Midbrain (tissue), 1 donor: ENCODE results near the gene ACACB.

ENCODE experiments used
- DNase-seq: peaks from one replicate; lab custom pipeline; 2025; lab: John Stamatoyannopoulos, UW

The ACACB gene

DNA sequence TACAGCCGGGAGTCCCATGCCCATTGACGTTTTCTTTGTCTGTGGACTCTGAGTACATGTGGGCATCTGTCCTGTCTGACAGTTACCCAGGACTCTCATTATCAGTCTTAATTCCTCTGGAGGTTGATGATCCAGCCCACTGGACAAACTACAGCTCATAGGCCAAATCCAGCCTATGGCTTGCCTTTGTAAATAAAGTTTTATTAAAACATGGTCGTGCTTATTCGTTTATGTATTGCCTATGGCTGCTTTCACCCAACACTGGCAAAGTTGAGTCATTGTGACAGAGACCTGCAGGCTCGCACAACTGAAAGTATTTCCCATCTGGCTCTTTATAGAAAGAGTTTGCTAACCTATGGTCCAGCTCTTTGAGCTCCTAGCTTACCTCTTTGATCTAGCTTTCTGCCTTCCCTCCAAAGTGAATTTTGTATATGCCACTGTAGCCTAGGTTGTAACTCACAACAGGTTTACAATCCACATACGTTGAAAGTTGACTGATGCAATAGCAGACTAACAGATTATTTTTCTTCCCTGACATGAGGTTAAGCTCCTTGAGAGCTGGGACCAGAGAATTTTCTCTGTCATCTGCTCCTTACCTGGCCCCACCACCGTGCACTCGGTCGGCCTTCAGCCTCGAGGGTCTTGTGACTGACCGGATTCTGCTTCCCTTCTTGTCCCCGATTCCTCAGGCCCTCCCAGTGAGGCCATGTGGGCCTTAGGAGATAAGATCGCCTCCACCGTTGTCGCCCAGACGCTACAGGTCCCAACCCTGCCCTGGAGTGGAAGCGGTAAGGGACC is 57.3 kb downstream of the ACACB start:
- no peak for DNase-seq

GRCh38 chr12:109174468-109174867 is 58.1 kb downstream of the ACACB start:
- DNase-seq = no peak

GRCh38 chr12:109178532-109178931 is 62.1 kb downstream of the ACACB start:
- no peak for DNase-seq

DNA sequence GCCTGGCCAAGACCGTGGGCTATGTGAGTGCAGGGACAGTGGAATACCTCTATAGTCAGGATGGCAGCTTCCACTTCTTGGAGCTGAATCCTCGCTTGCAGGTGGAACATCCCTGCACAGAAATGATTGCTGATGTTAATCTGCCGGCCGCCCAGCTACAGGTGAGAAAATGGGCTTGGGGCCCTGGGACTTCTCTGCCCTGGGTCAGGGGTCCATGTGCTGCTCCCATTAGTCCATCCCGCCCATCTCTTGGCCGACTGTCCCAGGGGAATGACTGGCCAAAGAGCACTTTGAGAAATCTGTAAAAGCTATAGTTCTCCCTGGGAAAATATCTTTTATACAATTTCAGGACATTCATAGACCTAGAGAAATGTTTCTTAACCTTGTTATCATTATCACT is 63.5 kb downstream of the ACACB start:
- DNase-seq = no peak

DNA sequence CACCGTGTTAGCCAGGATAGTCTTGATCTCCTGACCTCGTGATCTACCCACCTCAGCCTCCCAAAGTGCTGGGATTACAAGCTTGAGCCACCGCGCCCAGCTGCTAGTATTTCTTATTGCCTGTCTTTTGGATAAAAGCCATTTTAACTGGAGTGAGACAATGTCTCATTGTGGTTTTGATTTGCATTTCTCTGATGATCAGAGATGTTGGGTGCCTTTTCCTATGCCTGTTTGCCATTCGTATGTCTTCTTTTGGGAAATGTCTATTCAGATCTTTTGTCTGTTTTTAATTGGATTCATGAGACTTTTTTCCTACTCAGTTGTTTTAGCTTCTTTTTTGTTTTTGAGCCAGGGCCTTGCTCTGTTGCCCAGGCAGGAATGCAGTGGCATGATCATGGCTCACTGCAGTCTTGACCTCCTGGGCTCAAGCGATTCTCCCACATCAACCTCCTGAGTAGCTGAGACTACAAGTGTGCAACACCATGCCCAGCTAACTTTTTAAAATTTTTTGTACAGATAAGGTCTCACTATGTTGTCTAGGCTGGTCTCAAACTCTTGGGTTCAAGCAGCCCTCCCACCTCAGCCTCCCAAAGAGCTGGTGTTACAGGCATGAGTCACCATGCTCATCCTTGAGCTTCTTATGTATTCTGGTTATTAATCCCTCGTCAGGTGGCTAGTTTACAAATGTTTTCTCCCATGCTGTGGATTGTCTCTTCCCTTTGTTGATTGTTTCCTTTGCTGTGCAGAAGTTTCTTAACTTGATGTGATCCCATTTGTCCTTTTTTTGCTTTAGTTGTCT is 65.9 kb downstream of the ACACB start:
- DNase-seq = peak; percentile 29

- DNase-seq = no peak
These were observed 69.1 kb downstream of the ACACB start for GRCh38 chr12:109185441-109185840.

GRCh38 chr12:109186993-109187653 is 70.7 kb downstream of the ACACB start:
- DNase-seq = no peak

DNA sequence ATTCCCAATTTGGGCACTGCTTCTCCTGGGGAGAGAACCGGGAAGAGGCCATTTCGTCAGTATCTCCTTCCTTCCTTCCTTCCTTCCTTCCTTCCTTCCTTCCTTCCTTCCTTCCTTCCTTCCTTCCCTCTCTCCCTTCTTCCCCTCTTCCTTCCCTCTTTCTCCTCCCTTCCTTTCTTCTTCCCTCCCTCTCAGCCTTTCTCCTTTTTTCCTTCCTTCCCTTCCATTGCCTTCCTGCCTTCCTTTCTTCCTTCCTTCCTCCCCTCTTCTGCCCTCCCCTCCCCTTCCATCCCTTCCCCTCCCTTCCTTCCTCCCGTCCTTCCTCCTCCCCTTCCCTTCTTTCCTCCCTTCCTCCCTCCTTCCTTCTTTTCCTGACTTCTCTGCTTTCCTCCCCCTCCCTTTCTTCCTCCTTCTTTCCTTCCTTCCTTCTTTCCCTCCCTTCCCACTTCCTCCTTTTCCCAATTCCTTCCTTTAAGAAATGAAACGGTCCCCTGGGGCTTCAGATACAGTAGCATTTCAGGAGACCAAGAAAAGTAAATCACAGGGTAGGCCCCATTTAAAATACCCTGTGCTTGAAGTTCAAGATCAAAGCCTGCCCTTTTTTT is 71.8 kb downstream of the ACACB start:
- no peak for DNase-seq

DNA sequence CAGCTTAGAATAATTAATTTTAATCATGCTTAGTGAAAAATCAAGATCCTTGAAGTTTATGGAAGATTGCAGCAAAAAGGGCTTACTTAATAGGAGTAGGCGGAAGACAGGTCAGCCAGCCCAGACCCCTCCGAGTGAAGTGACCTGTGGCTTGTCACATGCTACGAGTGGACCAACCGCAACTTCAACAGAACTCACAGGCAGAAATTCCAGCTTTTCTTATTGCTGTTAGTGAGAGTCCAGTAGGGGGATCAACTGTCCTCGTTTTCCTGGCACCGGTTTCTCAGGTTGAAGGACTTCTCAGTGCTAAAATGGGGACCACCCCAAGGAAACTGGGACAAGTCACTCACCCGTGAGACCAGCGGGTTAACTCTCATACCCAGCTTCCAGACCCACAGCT is 72.9 kb downstream of the ACACB start:
- DNase-seq = no peak

- no peak for DNase-seq
These were observed 75.3 kb downstream of the ACACB start for GRCh38 chr12:109191621-109192250.

GRCh38 chr12:109192358-109192757 is 76.0 kb downstream of the ACACB start:
- DNase-seq = no peak

- no peak for DNase-seq
These were observed 77.5 kb downstream of the ACACB start for GRCh38 chr12:109193896-109194295.

DNA sequence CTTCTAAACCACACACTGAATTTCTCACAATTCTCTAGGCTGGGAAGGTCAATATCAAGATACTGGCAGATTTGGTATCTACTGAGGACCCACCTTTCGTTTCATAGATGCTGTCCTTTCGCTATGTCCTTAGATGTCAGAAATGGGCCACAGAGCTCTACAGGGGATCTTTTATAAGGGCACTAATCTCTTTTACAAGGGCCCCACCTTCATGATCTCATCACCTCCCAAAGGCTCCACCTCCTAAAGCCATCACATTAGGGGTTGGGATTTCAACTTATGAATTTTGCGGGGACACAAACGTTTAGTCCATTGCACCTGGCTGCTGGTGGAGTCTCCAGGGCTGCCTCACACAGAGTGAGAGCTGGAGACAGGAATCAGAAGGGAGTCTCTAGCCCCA is 79.9 kb downstream of the ACACB start:
- DNase-seq = no peak

DNA sequence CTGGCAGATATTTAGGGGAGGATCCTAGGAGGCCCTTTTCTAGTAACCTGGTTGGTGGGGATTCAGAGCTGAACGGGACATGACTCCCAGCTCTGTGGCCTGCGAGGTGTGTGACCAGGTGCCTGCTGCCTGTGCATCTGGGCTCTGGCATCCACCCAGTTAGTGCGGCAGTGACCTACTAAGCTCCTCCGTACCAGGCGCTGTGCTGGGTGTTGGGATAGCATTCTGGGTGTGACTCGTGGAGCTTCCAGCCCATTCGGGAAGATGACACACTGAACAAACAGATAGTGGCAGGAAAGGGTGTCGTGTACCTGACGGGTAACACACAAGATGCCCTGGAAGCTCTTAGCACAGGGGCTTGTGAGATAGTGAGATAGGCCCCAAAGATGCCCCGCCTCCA is 80.9 kb downstream of the ACACB start:
- no peak for DNase-seq

- DNase-seq = no peak
These were observed 82.9 kb downstream of the ACACB start for GRCh38 chr12:109199324-109199723.

- DNase-seq = no peak
These were observed 84.6 kb downstream of the ACACB start for GRCh38 chr12:109200825-109201495.

- DNase-seq = no peak
These were observed 85.1 kb downstream of the ACACB start for GRCh38 chr12:109201496-109201885.

DNA sequence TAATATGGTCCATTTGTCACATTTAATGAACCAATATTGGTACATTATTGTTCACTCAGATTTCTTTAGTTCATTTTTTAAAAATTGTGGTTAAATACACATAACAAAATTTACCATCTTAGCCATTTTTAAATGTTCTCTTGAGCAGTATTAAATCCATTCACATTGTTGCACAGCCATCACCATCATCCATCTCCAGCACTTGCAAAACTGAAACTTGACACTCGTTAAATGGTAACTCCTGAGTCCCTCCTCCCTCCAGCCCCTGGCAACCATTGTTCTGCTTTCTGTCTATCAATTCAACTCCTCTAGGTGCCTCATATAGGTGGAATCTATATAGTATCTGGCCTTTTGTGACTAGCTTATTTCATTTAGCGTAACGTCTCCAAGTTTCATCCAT is 86.4 kb downstream of the ACACB start:
- DNase-seq = no peak

- no peak for DNase-seq
These were observed 87.1 kb downstream of the ACACB start for GRCh38 chr12:109203480-109203879.

GRCh38 chr12:109209082-109209481 is 92.7 kb downstream of the ACACB start:
- no peak for DNase-seq

DNA sequence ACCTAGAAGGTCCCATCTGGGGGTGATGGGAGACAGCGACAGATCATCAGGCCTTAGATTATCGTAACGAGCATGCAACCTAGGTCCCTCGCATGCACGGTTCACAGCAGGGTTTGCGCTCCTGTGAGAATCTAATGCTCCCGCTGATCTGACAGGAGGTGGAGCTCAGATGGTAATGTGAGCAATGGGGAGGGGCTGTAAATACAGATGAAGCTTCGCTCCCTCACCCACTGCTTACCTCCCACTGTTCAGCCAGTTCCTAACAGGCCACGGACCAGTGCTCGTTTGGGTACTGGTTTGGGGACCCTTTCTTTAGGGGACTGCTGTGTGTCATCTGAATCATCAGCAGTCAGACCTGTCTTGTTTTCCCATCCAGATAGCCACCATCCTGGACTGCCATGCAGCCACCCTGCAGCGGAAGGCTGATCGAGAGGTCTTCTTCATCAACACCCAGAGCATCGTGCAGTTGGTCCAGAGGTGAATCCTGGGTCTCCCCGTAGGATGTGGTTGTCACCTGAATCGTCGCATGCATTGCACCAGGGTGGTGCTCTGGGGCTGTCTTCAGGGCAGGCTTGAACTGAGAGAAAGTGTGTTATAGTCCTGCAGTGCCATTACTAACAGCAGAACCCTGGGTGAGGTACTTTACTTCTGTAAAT is 96.2 kb downstream of the ACACB start:
- no peak for DNase-seq
